B cell (primary cell): ENCODE data around the gene SAFB. TPM values are rescaled to one million over a fixed set of nuclear protein-coding genes. Genes with fewer than 3 reads are reported as not detected.

Source experiments
- ATAC-seq: fragments of 200-7000 bp; cut with Tn5 transposase; one replicate; pipeline ENCODE4 v1.10.0; 2021; ENCODE audit warnings: low read depth, mild to moderate bottlenecking, moderate number of reproducible peaks, moderate library complexity
- CTCF ChIA-PET: fragments of 350-600 bp; sonication (Branson Sonifier 250); formaldehyde crosslinking; loops from one replicate; lab custom pipeline; 2021; ENCODE audit warnings: antibody characterized with exemption, inconsistent platforms; lab: Charles Lee
- POLR2A ChIA-PET: fragments of 350-600 bp; sonication (Branson Sonifier 250); formaldehyde crosslinking; loops from one replicate; lab custom pipeline; 2021; ENCODE audit warnings: antibody characterized with exemption; lab: Charles Lee
- DNase-seq: peaks from one replicate; pipeline ENCODE4 v3.0.0; 2013
- H2AFZ ChIP-seq: 2 replicates; pipeline ENCODE4 v1.6.1; 2012; ENCODE audit warnings: mild to moderate bottlenecking, low read depth, low read length; ENCODE audit not compliant: insufficient read depth, poor library complexity, severe bottlenecking
- H3K27ac ChIP-seq, 2 donors: 1 replicate in 1 of 2; 2 replicates in 1 of 2; pipeline ENCODE4 v1.5.1; 2012 to 2013; ENCODE audit warnings: low read length in 2 of 2, mild to moderate bottlenecking in 2 of 2, moderate library complexity in 1 of 2
- H3K27me3 ChIP-seq, 4 experiments: fragments of 200-600 bp in 1 of 4; sonication (generic) in 1 of 4; replicated peaks in 1 of 4; 1 replicate in 2 of 4; 2 replicates in 2 of 4; pipeline versions ENCODE4 v1.6.1 to v1.7.0; 2013 to 2016; ENCODE audit warnings: low read length in 3 of 4, mild to moderate bottlenecking in 2 of 4, mixed read lengths in 1 of 4, moderate library complexity in 1 of 4; ENCODE audit not compliant: insufficient read depth in 4 of 4, control insufficient read depth in 3 of 4; ENCODE audit errors: control extremely low read depth in 1 of 4
- H3K36me3 ChIP-seq, 2 experiments: replicated peaks in 1 of 2; 1 replicate in 1 of 2; 2 replicates in 1 of 2; pipeline versions ENCODE4 v1.6.1 to v1.7.1; 2013; ENCODE audit warnings: low read length in 1 of 2; ENCODE audit not compliant: insufficient read depth in 2 of 2, control insufficient read depth in 1 of 2; ENCODE audit errors: control extremely low read depth in 1 of 2, extremely low read depth in 1 of 2
- H3K4me1 ChIP-seq, 2 donors: fragments of 200-600 bp in 1 of 2; sonication (generic) in 1 of 2; 1 replicate in 1 of 2; 2 replicates in 1 of 2; pipeline versions ENCODE4 v1.5.1 to v1.6.1; 2013 to 2017; ENCODE audit warnings: low read length in 2 of 2; ENCODE audit not compliant: control insufficient read depth in 2 of 2, insufficient read depth in 2 of 2
- H3K4me2 ChIP-seq: replicated peaks from 2 replicates; pipeline ENCODE3; 2012; ENCODE audit warnings: mild to moderate bottlenecking, low read depth, low read length; ENCODE audit not compliant: poor library complexity, severe bottlenecking
- H3K4me3 ChIP-seq, 5 experiments: fragments of 200-600 bp in 1 of 5; sonication (generic) in 1 of 5; 1 replicate in 3 of 5; 2 replicates in 2 of 5; pipeline versions ENCODE4 v1.5.1 to v1.7.0; 2011 to 2016; ENCODE audit warnings: low read length in 4 of 5, mild to moderate bottlenecking in 4 of 5, low read depth in 2 of 5, control low read depth in 1 of 5, moderate library complexity in 1 of 5; ENCODE audit not compliant: insufficient read depth in 1 of 5; ENCODE audit errors: control extremely low read depth in 1 of 5, extremely low read depth in 1 of 5
- H3K79me2 ChIP-seq: fragments of 200-600 bp; sonication (generic); one replicate; pipeline ENCODE4 v1.6.0; 2016; ENCODE audit warnings: low read length; ENCODE audit not compliant: control insufficient read depth, insufficient read depth
- H3K9ac ChIP-seq: fragments of 200-600 bp; sonication (generic); 2 replicates; pipeline ENCODE4 v1.6.1; 2017; ENCODE audit warnings: mild to moderate bottlenecking, low read length, moderate library complexity
- H3K9me3 ChIP-seq, 3 donors: one replicate each; pipeline versions ENCODE4 v1.6.1 to v1.7.1; 2013; ENCODE audit warnings: low read length in 2 of 3; ENCODE audit not compliant: control insufficient read depth in 2 of 3, insufficient read depth in 1 of 3; ENCODE audit errors: control extremely low read depth in 1 of 3
- H4K20me1 ChIP-seq: 2 replicates; pipeline ENCODE4 v1.6.0; 2012; ENCODE audit warnings: mild to moderate bottlenecking, low read length; ENCODE audit not compliant: insufficient read depth, control insufficient read depth, poor library complexity, severe bottlenecking
- H3K27ac Mint-ChIP-seq: one replicate; pipeline ENCODE4 v1.8.0; 2021; ENCODE audit warnings: mixed read lengths
- H3K27me3 Mint-ChIP-seq: one replicate; pipeline ENCODE4 v1.8.0; 2021; ENCODE audit warnings: mixed read lengths
- H3K4me1 Mint-ChIP-seq: one replicate; pipeline ENCODE4 v1.8.0; 2021; ENCODE audit warnings: mixed read lengths
- H3K4me3 Mint-ChIP-seq: one replicate; pipeline ENCODE4 v1.8.0; 2021; ENCODE audit warnings: mixed read lengths
- H3K9me3 Mint-ChIP-seq: one replicate; pipeline ENCODE4 v1.8.0; 2022; ENCODE audit warnings: mixed read lengths; ENCODE audit not compliant: insufficient read depth
- CTCF ChIP-seq: fragments of 200-600 bp; IDR thresholded peaks from one replicate; pipeline ENCODE4 v1.8.0; 2022; ENCODE audit warnings: antibody characterized with exemption, mild to moderate bottlenecking
- EZH2 ChIP-seq: IDR thresholded peaks from 2 replicates; pipeline ENCODE4 v1.6.1; 2012; ENCODE audit warnings: borderline replicate concordance, low read depth, mild to moderate bottlenecking, moderate library complexity, low read length; ENCODE audit not compliant: insufficient read depth, poor library complexity, severe bottlenecking
- WGBS: methylation state at CpG from one replicate; pipeline ENCODE4 v1.1.5; 2013; ENCODE audit warnings: missing lambda C conversion rate; ENCODE audit not compliant: insufficient coverage; 5-methylcytosine and 5-hydroxymethylcytosine counted together
- intact Hi-C: fragments of 100-400 bp; cut with micrococcal nuclease; formaldehyde crosslinking; loops from one replicate; pipeline ENCODE4 v1.10.0; 2022
- polyA plus RNA-seq: library from polyadenylated mRNA; depleted of rRNA; stranded (reverse); fragments of >200 nt; gene quantifications from 2 replicates; pipeline ENCODE4 v1.2.3, GENCODE V29; 2012
- total RNA-seq, 2 donors: library from RNA; stranded (reverse); fragments of 120-200 nt in 1 of 2; gene quantifications; 1 replicate in 1 of 2; 2 replicates in 1 of 2; pipeline versions ENCODE4 v1.2.3 to v1.2.4, GENCODE V29; 2013 to 2022

Gene SAFB
- total and polyA plus RNA-seq, 2 donors (not counting 1 experiment from before 2014, with no cell fraction given) = 91.0 to 221 TPM

GRCh38 chr19:5674714-5675113, 51.8 kb downstream of the SAFB start:
- H3K9ac ChIP-seq = no peak overlapping the region
- Mint-ChIP-seq H3K9me3 (no peaks in the 10 kb centered on the region), H3K27me3 (no peaks in the 10 kb centered on the region), H3K27ac (no peak overlapping the region), H3K4me1 (peaks cover 5% of the 10 kb centered on the region), H3K4me3 (no peak overlapping the region)
- WGBS = 85% methylated on average over 4 of the region's 5 CpGs
- ATAC-seq = no peak
- H3K9me3 ChIP-seq = no peaks in the 10 kb centered on the region
- DNase-seq = no peak
- no peak overlapping the region for H3K27ac ChIP-seq
- ChIA-PET POLR2A (no interaction called here), CTCF (no interaction called here)
- no peaks in the 10 kb centered on the region for H3K27me3 ChIP-seq
- no peak overlapping the region for H3K4me2 ChIP-seq
- H3K4me1 ChIP-seq = peaks cover 5 to 7% of the 10 kb centered on the region in 2 donors
- TF ChIP-seq EZH2 = no peak
- intact Hi-C loops = no loop called here
- H3K4me3 ChIP-seq = no peak overlapping the region
- H3K36me3 ChIP-seq = peaks cover 0 to under 1% of the 10 kb centered on the region in 2 experiments
- no peaks in the 10 kb centered on the region for H4K20me1 ChIP-seq
- H2AFZ ChIP-seq = no peak overlapping the region
- H3K79me2 ChIP-seq = peaks cover 7% of the 10 kb centered on the region

GRCh38 chr19:5676105-5676771, 53.4 kb downstream of the SAFB start:
- POLR2A ChIA-PET = no interaction called here
- Histone ChIP-seq H3K27me3 (no peaks in the 10 kb centered on the region), H3K9me3 (peaks cover 0 to 2% (median 0%) of the 10 kb centered on the region in 3 donors), H3K36me3 (no peaks in the 10 kb centered on the region), H4K20me1 (no peaks in the 10 kb centered on the region), H3K79me2 (peaks cover 12% of the 10 kb centered on the region), H2AFZ (no peak overlapping the region), H3K27ac (no peak overlapping the region), H3K4me2 (no peak overlapping the region), H3K4me3 (no peak overlapping the region), H3K4me1 (peaks cover 11 to 15% of the 10 kb centered on the region in 2 donors), H3K9ac (no peak overlapping the region)
- no peaks in the 10 kb centered on the region for H3K9me3 Mint-ChIP-seq
- CTCF ChIA-PET = interaction anchor here (1.3 kb wide), 1 partner anchor 11 kb away, joined by 4 read pairs; no protein-coding TSS in a partner anchor
- H3K27me3 Mint-ChIP-seq = no peaks in the 10 kb centered on the region
- ATAC-seq (no peak), DNase-seq (no peak)
- no peak for TF ChIP-seq EZH2
- TF ChIP-seq CTCF = no peak
- H3K4me3 Mint-ChIP-seq = no peak overlapping the region
- intact Hi-C loops = no loop called here
- no peak overlapping the region for H3K27ac Mint-ChIP-seq
- WGBS = 89% methylated on average over 11 of the region's 17 CpGs
- peaks cover 14% of the 10 kb centered on the region for H3K4me1 Mint-ChIP-seq
